Ecto neural progenitor cell (in vitro differentiated cells): ENCODE measurements around the gene IQSEC3.

ENCODE experiments used
- DNase-seq: peaks from one replicate; pipeline ENCODE4 v3.0.0-alpha.2; 2018; ENCODE audit warnings: low spot score

The IQSEC3 gene

DNA sequence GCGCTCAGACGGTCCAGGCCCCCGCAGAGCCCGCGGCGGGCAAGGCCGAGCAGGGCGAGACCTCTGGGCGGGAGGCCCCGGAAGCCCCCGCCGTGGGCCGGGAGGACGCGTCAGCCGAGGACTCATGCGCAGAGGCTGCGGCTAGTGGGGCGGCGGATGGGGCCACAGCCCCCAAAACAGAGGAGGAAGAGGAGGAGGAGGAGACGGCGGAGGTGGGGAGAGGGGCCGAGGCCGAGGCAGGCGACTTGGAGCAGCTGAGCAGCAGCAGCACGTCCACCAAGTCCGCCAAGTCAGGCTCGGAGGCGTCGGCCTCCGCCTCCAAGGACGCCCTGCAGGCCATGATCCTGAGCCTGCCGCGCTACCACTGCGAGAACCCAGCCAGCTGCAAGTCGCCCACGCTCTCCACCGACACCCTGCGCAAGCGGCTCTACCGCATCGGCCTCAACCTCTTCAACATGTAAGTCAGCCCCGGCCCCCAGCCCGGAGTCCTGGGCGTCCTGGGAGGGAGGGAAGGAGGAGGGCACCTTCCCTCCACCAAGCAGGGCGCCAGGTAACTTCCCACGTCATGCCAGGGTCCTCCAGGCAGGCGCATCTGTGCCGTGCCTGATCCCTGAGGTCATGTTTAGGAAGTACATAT, 72.4 kb downstream of the IQSEC3 start:
- DNase-seq: peak; percentile 68

DNA sequence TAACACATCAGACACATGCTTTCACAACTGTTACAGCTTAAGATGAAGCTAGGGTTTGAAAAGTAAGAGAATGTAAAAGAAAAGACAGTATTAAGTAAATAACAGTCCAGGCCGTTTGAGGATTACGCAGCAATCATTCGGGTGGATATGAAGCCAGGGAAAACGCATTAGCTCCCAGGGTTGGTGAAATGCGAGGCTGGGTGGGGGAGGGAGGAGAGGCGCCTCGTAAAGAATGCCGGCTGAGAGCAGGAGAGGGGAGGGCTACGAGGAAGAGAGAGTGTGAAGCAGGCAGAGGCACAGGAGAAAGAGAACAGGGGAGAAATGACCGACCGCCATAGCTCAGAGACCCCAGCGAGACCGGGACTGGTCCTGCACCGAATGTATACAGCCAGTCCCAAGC, 73.0 kb downstream of the IQSEC3 start:
- no peak for DNase-seq

DNA sequence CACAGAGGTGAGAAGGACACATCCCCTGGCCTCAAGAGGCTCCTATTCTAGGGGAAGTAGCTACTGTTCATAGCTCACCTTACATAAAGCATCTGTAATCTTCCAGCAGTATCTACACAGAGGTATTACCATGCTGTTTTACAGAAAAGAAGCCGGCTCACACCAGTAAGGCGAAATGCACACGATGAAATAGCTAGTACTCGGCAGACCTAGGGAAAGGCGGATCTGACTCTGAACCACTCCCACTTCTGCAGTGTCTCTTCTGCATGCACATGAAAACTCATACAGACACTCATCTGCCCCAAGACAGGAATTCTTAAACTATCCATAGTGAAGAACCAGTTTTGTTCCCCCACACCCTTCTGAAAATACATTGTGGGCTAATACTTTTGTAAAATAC, 73.6 kb downstream of the IQSEC3 start:
- DNase-seq: no peak

DNA sequence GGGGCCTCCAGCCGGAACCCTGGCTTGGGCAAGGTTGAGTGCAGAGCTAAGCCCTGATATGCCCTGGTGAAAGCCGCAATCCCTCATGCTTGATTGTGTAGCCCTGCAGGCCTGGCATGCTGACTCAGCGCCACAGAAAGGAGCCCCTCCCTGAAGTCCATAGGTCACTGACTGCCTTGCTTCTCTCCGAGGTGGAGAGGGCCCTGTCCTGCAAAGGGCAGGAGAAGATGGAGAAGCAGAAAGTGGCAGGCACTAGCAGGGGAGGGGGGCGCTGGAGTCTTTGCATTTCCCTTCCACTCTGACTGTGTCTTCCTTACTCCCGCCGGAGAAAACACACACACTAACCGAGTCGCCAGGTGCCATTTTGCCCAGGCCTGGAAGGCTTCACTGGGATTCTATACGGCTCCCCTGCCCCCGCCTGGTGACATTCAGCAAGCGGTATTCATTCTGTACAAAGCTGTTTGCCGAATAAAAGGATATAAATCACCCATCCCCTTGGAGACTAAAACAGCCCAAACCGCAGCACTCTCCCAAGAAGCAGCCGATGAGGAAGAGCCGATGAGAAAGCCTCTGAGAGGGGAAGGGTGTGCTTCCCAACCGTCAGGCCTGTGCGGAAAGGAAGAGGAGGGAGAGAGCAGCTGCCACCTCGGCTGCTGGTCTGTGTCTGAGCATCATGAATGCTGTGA, 77.5 kb downstream of the IQSEC3 start:
- DNase-seq: no peak

DNA sequence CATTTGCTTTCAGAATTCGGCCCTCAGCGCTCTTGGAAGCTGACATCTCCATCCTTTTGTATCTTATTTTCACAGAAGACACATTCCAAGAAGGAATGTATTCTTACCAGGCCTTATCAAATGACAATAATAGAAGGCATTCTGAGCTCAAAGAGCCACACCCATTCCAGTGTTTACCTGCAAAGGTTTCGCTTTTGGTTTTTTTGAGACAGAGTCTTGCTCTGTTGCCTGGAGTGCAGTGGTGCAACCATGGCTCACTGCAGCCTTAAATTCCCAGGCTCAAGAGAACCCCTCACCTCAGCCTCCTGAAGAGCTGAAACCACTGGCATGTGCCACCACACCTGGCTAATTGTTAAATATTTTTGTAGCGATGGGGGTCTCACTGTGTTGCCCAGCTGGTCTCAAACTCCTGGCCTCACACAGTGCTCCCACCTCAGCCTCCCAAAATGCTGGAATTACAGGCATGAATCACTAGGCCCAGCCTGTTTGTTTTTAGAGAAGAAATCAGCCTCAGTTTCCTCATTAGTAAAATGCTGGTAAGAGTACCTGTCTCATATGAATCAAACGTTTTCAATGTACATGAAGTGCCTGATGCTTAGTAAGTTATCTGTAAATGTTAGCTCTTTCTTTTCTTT, 78.2 kb downstream of the IQSEC3 start:
- no peak for DNase-seq

DNA sequence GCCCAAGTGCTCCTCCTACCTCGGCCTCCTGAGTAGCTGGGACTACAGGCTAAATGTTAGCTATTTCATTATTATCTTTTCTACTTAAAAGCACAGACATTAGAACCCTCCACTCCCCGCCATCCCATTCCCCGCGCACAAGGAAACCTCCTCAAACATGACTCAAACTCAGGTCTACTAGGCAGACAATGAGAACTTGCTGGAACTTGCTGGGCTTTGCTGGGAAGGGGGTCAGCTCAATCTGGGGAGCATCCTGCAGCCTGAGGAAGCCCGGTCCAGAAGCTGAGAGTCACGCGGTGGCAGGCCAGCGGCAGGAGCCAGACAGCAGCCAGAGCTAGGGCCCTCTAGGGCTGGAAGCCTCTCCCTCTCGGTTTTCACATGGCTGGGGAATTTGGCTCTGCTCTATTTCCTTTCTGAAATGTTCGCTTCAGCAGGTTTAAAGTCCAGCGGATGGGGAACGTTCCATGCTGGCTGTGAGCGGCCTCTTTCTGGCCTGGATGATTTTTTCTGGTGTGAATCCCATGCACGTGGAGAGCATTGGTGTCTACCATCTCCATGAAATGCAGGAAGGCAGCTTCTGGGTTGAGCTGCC, 78.9 kb downstream of the IQSEC3 start:
- no peak for DNase-seq

DNA sequence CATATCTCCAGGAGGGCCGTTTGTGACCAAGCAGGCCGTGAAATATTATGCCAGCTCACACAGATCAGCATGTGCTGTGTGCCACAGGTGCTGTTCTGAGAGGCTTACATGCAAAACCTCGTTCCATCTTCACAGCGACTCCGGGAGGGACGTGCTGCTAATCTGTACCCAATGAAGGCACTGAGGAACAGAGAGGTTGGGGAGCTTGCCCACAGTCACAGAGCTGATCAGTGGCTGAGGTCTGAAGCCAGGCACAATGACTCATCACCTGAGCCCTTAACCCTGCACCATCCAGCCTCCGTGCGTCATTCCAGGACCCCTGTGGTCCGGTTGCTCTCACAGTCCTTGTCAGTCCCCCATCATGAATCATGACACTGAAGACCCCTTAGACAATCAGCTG, 80.7 kb downstream of the IQSEC3 start:
- DNase-seq: no peak

DNA sequence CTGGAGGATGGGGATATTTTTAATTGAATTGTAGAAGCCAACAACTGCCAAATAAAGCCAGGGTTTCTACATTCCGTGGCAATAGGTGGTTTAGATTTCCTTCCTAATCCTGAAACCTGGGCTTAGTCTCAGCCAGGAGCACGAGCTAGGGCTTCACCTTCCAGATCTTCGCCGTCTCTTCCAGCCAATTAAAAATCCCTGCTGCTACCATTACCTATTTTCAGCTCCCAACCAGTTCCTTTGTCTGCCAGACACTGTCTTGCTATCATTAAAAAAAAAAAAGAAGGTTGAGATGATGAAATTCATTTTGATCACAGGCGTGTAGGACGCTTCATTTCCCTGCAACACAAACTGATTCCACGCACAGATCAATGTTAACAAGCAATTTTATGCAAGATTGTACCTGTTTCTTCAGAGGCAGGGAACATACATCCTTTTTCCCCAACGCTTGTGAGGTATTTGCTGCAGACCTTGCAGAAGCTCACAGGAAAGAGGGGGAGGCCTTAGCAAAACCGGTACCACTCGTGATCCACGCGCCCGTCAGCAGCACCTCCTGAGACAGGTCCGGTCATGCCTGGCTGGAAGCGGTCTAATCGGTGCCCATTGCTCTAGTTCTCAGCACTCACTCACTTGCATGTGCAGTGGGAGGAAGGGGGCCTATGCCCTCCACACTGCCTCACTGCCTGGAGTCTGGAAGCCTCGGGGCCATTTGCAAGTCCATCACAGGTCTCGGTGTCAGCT, 82.3 kb downstream of the IQSEC3 start:
- no peak for DNase-seq

DNA sequence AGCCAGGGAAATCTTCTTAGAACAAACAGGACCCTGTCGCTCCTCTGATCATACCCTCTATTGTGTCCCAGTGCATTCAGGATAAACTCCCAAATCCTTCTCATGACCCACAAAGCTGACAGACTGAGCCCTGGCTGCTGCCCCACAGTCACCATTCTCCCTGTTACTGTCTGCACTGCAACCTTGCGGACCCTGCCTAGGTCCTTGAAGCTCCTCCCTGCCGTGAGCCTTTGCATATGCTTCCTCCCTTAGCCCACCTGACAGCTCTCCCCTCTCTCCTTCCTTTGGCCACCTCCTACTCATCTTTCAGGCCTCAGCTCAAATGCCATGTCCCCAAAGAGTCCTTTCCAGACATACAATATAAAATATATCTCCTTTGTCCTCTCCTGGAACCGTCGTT, 85.0 kb downstream of the IQSEC3 start:
- no peak for DNase-seq

DNA sequence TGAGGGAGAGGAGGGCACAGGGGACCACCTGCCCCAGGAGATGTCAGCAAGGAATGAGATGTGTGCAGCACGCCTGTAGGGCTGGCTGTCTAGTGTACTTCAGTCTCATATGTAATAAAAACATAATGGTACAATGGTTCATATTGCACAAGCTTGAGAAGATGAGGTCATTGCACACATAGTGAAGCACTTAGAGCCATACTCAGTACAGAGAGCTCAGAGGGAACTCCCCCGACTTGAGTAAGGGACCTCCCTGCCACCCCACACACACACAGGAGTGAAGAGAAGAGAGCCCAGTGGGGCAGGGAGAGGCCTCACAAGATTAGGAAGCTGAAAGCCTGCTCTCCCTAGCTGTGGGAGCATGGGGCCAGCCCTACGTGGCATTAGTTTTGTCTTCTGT, 85.9 kb downstream of the IQSEC3 start:
- DNase-seq: no peak

DNA sequence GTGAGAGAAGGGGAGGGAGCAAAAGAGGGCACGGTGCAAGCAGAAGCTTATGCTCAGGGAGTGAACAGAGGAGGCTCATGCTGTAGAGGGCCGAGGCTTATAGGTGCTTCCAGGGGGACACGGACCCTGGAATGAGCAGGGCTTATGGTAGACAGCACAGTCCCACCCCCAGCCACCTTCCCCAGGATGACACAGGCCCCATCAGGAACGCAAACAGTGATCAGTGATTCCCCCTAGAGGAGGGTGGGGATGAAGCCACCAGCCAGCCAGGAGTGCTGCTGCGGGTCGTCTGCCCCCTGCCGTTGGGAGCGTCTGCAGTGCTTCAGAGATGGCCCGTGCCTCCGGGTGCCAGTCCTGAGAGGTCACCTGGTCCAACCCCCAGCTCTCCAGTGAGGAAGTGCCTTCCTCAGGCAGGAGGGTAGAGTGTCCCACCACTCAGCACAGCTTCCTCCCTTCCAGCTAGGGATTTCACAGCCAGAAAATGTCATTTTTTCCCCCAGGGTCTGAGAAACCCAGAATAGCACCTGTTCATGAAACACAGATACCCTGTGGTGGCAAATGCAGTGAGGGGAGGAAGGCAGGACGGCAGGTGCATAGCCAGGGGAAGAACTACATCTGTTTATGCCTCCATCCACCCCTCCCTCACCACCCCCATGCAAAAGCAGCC, 86.6 kb downstream of the IQSEC3 start:
- DNase-seq: peak; percentile 92

DNA sequence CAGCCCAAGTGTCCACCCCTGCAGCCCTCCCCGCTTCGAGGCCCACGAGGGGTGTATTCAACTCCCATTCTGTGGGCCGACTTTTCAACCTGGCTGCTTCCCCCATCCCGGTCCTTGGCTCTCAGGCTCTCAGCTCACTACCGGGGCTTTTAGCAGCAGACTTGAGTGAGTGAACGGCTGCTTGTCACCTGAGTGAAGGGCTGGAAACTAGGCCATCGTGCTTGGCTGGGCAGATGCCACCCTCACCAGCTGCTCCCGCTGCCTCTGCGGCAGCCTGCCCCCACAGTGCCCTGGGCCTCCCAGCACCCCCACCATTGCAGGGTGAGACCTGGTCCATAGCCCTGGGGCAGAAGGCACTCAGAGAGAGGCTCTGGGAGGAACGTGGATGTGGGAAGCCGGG, 87.5 kb downstream of the IQSEC3 start:
- no peak for DNase-seq

DNA sequence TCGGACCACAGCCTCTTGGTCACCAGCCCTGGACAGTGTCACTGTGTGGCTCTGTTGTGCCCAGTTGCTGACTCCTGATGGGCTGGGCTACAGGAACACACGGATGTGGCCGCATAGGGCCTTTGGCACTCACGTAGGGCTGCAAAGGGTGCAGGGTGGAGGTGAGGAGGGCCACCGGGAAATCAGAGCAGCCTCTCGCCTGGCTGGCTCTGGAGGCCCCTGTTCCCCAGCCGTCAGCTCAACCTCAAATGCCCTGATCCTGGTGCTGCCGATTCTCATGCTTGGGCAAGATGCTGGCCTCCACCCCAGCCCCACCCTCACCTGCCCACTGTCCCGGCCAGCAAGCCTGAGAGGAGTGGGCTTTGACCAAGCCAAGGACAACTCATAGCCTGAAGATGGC, 88.4 kb downstream of the IQSEC3 start:
- DNase-seq: no peak

DNA sequence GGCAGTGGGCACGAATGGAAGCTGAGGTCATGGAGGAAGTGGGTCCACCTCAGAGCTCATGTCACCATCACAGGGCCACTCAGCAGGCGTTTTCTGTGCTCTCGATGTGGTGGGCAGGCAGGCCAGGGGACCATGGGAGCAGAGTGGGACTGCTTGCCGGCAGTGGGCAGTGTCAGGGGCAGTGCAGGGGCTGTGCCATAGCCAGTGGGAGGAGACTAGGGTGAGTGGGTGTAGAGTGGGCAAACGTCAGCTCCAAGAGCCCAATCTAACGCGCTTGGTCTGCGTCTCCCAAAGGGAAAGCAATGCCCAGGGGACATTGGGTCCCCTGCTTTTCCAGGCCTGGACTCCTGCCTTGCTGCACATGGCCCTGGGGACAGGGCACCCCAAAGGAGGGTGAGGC, 89.1 kb downstream of the IQSEC3 start:
- DNase-seq: no peak

DNA sequence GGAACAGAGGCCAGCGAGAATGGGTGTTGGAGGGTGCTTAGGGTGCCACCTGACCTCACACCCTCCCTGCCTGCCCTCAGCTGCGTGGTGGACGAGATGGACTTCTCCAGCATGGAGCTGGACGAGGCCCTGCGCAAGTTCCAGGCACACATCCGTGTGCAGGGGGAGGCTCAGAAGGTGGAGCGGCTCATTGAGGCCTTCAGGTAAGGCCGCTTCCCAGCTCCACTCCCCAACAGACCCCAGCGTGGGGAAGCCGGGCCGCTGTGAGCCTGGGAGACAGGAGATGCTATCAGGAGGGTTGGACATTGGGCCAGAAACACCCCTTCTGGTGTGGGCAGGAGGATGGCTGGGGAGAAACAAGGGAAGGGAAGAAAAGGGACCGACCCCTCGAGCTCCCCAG, 90.4 kb downstream of the IQSEC3 start:
- no peak for DNase-seq

DNA sequence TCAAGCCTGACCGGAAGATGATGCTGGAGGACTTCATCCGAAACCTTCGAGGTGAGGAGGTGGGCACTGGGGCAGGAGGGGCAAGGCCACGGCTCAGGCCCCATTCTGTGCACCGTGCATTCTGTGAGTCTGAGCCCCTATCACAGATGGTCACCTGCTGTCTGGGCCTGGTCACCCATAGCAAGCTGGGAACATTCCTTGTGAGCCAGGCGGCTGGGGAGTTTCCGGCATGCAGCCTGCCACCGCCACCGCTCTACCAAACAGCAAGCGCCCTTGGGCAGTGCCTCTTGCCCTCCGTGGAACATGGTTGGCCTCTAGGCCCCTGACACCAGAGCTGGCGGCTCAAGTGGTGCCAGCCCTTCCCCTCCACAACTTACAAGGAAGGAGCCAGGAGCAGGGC, 91.1 kb downstream of the IQSEC3 start:
- no peak for DNase-seq

DNA sequence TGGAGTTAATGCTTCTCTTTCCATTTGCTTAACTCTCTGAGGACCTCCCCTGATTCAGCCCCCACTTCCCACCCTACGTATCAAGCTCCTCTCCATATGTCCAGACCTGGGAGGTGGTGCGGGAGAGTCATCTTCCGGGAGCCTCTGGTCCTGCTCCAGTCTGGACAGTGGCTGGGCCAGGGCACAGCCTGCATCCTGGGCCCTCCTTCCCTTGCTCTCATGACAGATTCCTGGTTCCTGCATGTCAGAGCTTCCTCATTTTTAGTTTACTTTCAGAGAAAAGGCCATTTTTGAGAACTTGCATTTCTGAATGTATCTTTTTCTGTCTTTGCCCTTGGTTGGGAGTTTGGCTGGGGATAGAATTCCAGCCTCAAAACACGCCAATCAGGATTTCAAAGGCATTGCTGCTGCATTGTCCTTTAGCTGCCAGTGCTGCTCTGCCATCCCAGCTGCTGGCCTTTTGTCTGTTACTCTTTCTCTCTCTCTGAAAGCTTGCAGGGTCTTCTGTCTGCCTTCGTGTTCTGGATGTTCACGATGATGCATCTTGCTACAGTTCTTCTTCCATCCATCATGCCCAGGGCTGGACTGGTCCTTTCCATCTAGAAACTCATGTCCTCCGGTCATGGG, 92.7 kb downstream of the IQSEC3 start:
- DNase-seq: no peak

DNA sequence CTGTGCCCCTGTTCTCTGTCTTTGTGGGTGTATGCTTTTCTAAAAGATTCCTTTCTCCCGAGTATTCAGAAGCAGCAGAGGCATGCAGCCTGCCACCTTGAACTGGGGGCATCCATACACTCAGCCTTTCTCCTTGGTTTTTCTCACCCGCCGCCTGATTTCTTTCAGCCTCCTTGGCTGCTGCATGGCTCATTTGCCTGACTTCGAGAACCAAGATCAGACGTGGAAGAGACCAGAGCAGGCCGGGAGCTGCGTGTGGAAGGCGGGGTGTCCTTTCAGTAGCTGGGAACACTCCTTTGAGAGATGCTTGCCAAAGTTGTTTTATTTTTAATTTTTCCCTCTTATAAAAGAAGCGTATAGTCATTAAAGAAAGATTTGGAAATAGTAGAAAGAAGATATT, 94.3 kb downstream of the IQSEC3 start:
- DNase-seq: no peak

DNA sequence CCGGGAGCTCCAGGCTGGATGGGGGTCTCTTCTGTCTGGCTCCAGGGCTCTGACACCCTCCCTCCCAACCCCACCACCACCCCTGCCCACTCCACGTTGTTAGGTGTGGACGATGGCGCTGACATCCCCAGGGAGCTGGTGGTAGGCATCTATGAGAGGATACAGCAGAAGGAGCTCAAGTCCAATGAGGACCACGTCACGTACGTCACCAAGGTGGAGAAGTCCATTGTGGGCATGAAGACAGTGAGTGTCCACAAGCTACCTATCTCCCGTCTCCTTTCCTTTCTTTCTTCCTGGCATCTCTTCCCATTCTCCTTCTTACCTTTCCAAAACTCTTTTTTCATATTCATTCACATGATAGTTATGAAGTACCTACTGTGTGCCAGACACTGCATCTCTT, 95.3 kb downstream of the IQSEC3 start:
- DNase-seq: no peak

DNA sequence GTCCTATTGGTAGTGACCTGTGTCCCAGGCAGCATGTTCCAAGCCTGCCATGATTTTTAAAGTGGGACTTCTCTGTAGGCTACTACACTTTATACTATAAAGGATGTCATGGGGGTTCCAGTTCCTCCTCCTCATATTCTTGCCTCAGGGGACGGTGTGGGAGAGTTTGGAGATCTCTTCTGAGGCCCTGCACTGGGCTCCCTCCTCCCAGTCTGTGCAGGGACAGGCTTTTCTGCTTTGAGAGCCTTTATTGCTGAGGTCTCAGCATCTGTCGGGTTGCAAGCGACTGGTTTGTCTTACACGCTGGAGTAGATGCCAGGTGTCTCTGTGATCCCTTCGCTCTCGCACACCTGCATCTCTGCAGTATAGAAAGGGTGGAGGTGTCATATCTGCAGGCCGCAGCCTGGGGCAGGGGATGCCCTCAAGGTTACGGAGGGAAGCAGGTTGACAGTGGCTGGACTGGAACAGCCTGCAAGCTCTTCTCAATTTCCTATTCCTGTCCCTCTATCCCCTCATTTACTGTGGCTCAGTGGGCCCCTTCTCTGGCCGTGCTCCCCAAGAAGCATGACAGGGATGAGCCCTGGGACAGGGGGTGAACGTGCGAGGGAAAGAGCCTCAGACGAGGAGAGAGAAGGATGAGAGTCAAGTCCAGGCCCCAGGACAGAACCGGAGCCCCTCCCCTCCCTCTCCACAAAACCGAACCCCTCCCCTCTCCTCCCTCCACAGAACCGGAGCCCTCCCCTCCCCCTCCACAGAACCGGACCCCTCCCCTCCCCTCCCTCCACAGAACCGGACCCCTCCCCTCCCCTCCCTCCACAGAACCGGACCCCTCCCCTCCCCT, 96.1 kb downstream of the IQSEC3 start:
- DNase-seq: no peak
